ENCODE data around the gene GRID2.

Gene GRID2

DNA sequence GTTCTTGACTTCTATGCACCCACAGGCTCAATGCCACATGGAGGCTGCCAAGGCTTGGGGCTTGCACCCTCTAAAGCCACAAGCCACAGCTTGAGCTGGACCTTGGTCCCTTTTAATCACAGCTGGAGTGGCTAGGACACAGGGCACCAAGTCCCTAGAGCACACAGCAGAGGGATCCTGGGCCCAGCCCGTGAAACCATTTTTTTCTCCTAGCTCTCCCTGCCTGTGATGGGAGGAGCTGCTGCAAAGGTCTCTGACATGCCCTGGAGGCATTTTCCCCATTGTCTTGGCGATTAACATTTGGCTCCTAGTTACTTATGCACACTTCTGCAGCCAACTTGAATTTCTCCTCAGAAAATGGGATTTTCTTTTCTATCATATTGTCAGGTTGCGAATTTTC is 410.9 kb downstream of the GRID2 start:
- no peak for DNase-seq (ENCODE audit: extremely low read depth, low read depth)
- no peak overlapping the region for H3K4me3 ChIP-seq (replicated peaks; ENCODE audit: low read depth, low read length)
- TF ChIP-seq, protein P1, sequence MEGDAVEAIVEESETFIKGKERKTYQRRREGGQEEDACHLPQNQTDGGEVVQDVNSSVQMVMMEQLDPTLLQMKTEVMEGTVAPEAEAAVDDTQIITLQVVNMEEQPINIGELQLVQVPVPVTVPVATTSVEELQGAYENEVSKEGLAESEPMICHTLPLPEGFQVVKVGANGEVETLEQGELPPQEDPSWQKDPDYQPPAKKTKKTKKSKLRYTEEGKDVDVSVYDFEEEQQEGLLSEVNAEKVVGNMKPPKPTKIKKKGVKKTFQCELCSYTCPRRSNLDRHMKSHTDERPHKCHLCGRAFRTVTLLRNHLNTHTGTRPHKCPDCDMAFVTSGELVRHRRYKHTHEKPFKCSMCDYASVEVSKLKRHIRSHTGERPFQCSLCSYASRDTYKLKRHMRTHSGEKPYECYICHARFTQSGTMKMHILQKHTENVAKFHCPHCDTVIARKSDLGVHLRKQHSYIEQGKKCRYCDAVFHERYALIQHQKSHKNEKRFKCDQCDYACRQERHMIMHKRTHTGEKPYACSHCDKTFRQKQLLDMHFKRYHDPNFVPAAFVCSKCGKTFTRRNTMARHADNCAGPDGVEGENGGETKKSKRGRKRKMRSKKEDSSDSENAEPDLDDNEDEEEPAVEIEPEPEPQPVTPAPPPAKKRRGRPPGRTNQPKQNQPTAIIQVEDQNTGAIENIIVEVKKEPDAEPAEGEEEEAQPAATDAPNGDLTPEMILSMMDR (IDR thresholded peaks at IDR 0.05; ENCODE audit: low read depth, low read length, missing control alignments), result no peak

DNA sequence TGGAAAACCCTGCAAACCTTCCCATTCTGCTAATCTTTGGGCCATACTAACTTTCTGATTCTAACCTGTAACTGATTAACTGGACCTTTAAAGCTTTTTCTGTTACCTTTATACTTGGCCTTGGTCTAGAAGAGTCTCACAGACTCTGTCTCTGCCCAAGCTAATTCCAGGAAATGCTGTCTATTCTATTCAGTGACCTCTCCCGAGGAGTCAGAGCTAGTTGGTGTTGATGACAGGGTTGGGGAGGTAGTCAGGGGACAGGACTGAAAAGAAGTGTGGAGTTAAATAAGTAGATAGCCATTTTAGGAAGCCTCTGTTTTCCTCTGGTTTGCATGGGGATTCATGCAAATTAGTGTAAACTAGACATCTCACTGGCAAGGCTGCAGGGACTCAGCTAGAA is 429.5 kb downstream of the GRID2 start:
- H3K4me3 ChIP-seq (replicated peaks; ENCODE audit: low read depth, low read length), result no peak overlapping the region
- TF ChIP-seq, protein P1 (IDR thresholded peaks at IDR 0.05; ENCODE audit: low read depth, low read length, missing control alignments), result no peak
- DNase-seq (ENCODE audit: extremely low read depth, low read depth), result no peak

DNA sequence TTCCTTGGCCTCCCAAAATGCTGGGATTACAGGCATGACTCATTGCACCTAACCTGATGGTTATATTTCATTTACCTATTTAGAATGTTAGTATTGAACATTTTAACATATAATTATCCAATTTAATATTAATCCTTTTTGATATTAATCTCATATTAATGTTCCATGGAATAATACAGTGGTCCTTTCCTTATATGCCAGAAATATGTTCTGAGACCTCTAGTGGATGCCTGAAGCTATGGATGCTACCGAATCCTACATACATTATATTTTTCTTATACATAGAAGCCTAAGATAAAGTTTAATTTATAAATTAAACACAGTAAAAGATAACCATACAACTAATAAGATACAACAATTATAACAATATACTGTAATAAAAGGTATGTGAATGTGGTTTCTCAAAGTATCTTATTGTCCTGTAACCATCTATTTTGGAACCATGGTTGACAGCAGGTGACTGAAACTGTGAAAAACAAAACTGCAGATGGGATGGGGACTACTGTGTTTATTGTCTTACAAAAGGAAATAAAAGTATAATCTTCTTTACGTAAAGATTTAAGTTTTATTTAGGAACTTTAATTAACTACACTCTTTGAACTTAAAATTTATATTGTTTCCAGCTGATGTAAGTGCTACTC is 431.4 kb downstream of the GRID2 start:
- no peak overlapping the region for H3K4me3 ChIP-seq (replicated peaks; ENCODE audit: low read depth, low read length)
- TF ChIP-seq, protein P1 (IDR thresholded peaks at IDR 0.05; ENCODE audit: low read depth, low read length, missing control alignments), result no peak
- no peak for DNase-seq (ENCODE audit: extremely low read depth, low read depth)

DNA sequence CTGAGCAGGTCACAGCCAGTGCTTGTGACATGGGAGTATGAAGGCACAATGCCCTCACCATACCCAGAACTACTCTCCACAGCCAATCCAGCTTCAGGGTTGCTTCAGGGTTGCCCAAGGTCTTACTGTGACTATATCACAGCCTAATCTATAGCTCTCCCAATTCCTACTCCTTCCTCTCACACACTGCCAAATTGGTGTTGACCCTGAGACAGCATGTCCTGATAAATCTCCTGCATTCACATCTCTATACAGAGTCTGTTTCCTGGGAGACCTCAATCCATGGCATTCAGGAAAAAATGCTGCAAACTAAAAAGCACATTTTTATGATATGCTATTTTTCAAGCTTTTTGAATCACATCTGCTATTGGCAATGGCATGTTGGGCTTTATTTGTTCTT is 456.7 kb downstream of the GRID2 start:
- no peak overlapping the region for H3K4me3 ChIP-seq (replicated peaks; ENCODE audit: low read depth, low read length)
- DNase-seq (ENCODE audit: extremely low read depth, low read depth), result no peak
- TF ChIP-seq, protein P1 (IDR thresholded peaks at IDR 0.05; ENCODE audit: low read depth, low read length, missing control alignments), result no peak

DNA sequence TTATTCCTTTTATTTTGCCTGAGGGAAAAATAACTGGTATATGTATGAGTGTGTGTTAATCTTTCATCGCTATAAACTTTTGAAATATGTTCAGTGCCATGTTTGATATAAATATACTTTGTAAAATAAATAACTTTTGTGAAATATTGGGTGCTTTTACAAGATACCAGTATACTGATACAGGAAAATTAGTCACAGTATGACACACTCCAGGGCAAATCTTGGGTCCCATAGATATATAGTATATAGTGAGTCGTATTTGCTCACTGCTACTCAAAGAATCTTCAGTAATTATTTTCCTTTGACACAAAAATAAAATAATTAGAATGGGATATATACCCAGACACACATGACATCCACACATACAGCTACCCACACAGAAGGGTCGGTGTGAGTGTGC is 472.3 kb downstream of the GRID2 start:
- no peak overlapping the region for H3K4me3 ChIP-seq (replicated peaks; ENCODE audit: low read depth, low read length)
- no peak for DNase-seq (ENCODE audit: extremely low read depth, low read depth)
- TF ChIP-seq, protein P1 (IDR thresholded peaks at IDR 0.05; ENCODE audit: low read depth, low read length, missing control alignments), result no peak

DNA sequence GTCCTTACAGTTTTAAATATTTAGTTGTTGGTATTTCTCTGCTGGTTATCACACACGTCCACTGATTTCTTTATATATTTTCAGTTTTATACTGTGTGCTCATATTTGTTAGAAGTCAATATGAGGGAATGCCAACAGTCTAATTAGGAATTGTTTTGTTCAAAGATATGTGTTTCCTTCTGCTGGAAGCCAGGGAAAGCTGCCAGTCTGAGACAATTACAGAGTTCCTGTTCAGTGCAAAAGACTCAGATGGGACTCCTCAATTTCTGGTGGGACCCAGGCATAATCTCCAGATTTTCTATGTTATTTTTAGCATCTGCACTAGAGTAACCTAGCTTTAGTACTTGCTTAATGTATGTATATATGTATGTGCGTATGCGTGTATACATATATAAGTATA is 486.0 kb downstream of the GRID2 start:
- no peak overlapping the region for H3K4me3 ChIP-seq (replicated peaks; ENCODE audit: low read depth, low read length)
- no peak for DNase-seq (ENCODE audit: extremely low read depth, low read depth)
- TF ChIP-seq, protein P1 (IDR thresholded peaks at IDR 0.05; ENCODE audit: low read depth, low read length, missing control alignments), result no peak

DNA sequence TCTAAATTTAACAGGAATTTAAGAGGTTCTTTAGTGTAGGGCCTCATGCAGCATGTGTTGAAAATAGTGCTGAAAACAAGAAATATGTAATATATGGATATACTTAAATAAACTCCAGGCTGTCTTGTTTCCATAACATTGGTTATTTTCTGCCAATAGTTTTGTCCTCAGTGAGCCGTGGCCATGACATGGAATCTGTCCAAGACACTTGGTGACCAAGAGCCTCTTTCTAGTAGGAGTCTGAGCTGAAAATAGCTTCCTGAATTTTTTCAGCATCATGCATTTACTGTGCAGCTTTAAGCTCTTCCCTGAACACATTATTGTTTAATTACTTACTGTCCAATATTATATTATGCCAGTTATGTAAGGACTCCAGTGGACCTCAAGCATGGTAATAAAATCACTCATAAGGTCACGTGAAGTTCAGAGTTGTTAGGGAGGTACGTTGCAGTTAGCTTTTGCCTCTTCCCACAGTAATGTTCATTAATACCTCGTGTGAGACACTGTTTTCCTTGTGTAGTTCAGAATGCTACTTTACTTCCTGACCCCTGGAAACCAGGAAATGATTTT is 488.2 kb downstream of the GRID2 start:
- DNase-seq (ENCODE audit: extremely low read depth, low read depth), result no peak
- H3K4me3 ChIP-seq (replicated peaks; ENCODE audit: low read depth, low read length), result no peak overlapping the region
- TF ChIP-seq, protein P1 (IDR thresholded peaks at IDR 0.05; ENCODE audit: low read depth, low read length, missing control alignments), result no peak
